Panc1 (cell line): Measurements from ENCODE around the gene MDGA2. TPM values are rescaled to one million over a fixed set of nuclear protein-coding genes. Genes with fewer than 3 reads are reported as not detected.

Source experiments
- ATAC-seq: fragments of 200-7000 bp; cut with Tn5 transposase; 2 replicates; pipeline ENCODE4 v1.9.1; 2020; ENCODE audit warnings: mild to moderate bottlenecking, moderate library complexity
- BruUV-seq: library from RNA; stranded (reverse); fragments of 400-500 nt; replicated peaks from 2 replicates; lab custom pipeline; 2021; lab: Mats Ljungman, UMichigan
- CTCF ChIA-PET: fragments of 300-600 bp; sonication (Branson Sonifier 250); formaldehyde crosslinking; loops from one replicate; lab custom pipeline; 2022; ENCODE audit warnings: antibody characterized with exemption; lab: Charles Lee
- POLR2A ChIA-PET: fragments of 300-600 bp; sonication (Branson Sonifier 250); formaldehyde crosslinking; loops from one replicate; lab custom pipeline; 2022; ENCODE audit warnings: antibody characterized with exemption; lab: Charles Lee
- DNase-seq: peaks from one replicate; pipeline ENCODE4 v3.0.0-alpha.2; 2010; ENCODE audit warnings: low read depth, low spot score
- H3K27ac ChIP-seq: 2 replicates; pipeline ENCODE4 v1.5.1; 2011; ENCODE audit warnings: mild to moderate bottlenecking, low read length, inconsistent platforms
- H3K27me3 ChIP-seq: fragments of 200-500 bp; sonication (Bioruptor generic); 2 replicates; pipeline ENCODE4 v1.6.0; 2014; ENCODE audit warnings: low read length, inconsistent platforms; ENCODE audit not compliant: control insufficient read depth, insufficient read depth
- H3K36me3 ChIP-seq: fragments of 200-500 bp; sonication (Bioruptor generic); 2 replicates; pipeline ENCODE4 v1.5.1; 2014; ENCODE audit warnings: inconsistent platforms, mild to moderate bottlenecking, low read length, moderate library complexity; ENCODE audit not compliant: control insufficient read depth, insufficient read depth
- H3K4me1 ChIP-seq: 2 replicates; pipeline ENCODE4 v1.5.1; 2011; ENCODE audit warnings: inconsistent platforms, mild to moderate bottlenecking, low read length, moderate library complexity; ENCODE audit not compliant: control insufficient read depth, insufficient read depth
- H3K4me3 ChIP-seq, 2 experiments: 2 replicates each; pipeline ENCODE4 v1.5.1; 2011 to 2012; ENCODE audit warnings: low read depth in 2 of 2, low read length in 2 of 2, mild to moderate bottlenecking in 2 of 2, inconsistent platforms in 1 of 2, moderate library complexity in 1 of 2
- H3K9me3 ChIP-seq: fragments of 200-500 bp; sonication (Bioruptor generic); 2 replicates; pipeline ENCODE4 v1.5.1; 2014; ENCODE audit warnings: low read depth, mild to moderate bottlenecking, inconsistent platforms, low read length, moderate library complexity; ENCODE audit not compliant: control insufficient read depth, insufficient read depth
- POLR2AphosphoS5 ChIP-seq: IDR thresholded peaks from 2 replicates; pipeline ENCODE4 v1.6.1; 2012; ENCODE audit warnings: mild to moderate bottlenecking, low read depth, low read length, moderate library complexity
- SIN3A ChIP-seq: IDR thresholded peaks from 2 replicates; pipeline ENCODE4 v1.6.1; 2012; ENCODE audit warnings: low read depth, mild to moderate bottlenecking, low read length, moderate library complexity, borderline replicate concordance; ENCODE audit not compliant: insufficient read depth
- TCF7L2 ChIP-seq: IDR thresholded peaks from 2 replicates; pipeline ENCODE4 v1.6.1; 2011; ENCODE audit warnings: mild to moderate bottlenecking, low read depth, low read length, inconsistent platforms
- in situ Hi-C: cut with HindIII; loops from 2 replicates; pipeline ENCODE4 v1.10.0; 2016; ENCODE audit warnings: low sequenced_read_pairs, low pct_unique_long_range_greater_than_20kb
- intact Hi-C: fragments of 100-400 bp; cut with micrococcal nuclease; formaldehyde crosslinking; loops from one replicate; pipeline ENCODE4 v1.10.0; 2022; ENCODE audit not compliant: unreplicated experiment
- total RNA-seq: library from RNA; stranded (reverse); gene quantifications from one replicate; pipeline ENCODE4 v1.2.1, GENCODE V29; 2021; ENCODE audit not compliant: unreplicated experiment
- TF ChIP-seq, protein P1 (sequence below): fragments of 450-650 bp; IDR thresholded peaks from 2 replicates; pipeline ENCODE4 v1.5.1; 2017; ENCODE audit warnings: mild to moderate bottlenecking
- TF ChIP-seq, protein P2 (sequence below), 2 experiments: IDR thresholded peaks; 2 replicates each; pipeline ENCODE4 v1.6.1; 2011 to 2012; ENCODE audit warnings: low read depth in 2 of 2, control low read depth in 1 of 2, low read length in 1 of 2, mild to moderate bottlenecking in 1 of 2, moderate library complexity in 1 of 2; ENCODE audit not compliant: insufficient read depth in 1 of 2

MDGA2 gene
- total RNA-seq, 1 experiment from 2014 or later, result not detected

DNA sequence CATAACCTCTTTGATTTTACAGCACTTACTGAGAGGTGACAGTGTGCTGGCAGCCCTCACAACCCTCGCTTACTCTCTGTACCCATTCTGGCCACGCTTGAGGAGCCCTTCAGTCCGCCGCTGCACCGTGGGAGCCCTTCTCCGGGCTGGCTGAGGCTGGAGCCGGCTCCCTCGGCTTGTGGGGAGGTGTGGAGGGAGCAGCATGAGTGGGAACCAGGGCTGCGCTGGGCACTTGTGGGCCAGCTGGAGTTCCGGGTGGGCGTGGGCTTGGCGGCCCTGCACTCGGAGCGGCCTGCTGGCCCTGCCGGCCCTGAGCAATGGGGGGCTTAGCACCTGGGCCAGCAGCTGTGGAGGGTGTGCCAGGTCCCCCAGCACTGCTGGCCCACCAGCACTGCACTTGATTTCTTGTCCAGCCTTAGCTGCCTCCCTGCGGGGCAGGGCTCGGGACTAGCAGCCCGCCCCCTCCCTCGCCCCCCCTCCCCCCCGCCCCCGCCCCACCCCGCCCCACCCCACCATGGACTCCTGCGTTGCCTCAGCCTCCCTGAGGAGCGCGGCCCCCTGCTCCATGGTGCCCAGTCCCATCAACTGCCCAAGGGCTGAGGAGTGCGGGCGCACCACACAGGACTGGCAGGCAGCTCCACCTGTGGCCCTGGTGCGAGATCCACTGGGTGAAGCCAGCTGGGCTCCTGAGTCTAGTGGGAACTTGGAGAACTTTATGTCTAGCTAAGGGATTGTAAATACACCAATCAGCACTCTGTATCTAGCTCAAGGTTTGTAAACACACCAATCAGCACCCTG is 9.9 kb downstream of the MDGA2 start:
- no peaks in the 10 kb centered on the region for H3K36me3 ChIP-seq

DNA sequence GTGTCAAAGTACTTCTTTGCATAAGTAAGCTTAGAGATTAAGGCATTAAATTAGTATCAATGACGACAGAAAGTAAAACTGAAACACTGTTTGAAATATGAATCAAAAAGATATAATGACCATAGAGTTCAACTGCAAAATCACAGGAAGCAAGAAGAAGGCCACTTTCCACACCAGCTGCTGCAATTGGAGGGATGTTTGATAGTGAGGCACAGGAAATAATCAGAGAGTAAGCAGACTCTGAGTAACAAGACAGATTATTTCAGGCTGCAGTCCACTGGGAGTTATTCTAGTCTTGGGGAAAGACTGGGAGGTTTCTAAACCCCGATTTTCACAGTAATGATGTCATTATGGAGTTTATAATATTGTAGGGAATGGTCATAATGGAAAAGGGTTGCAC is 12.9 kb downstream of the MDGA2 start:
- DNase-seq (no peak), ATAC-seq (no peak)
- intact Hi-C loops, result no loop called here
- TF ChIP-seq POLR2AphosphoS5 (no peak), TCF7L2 (no peak), SIN3A (no peak)
- TF ChIP-seq, protein P1, sequence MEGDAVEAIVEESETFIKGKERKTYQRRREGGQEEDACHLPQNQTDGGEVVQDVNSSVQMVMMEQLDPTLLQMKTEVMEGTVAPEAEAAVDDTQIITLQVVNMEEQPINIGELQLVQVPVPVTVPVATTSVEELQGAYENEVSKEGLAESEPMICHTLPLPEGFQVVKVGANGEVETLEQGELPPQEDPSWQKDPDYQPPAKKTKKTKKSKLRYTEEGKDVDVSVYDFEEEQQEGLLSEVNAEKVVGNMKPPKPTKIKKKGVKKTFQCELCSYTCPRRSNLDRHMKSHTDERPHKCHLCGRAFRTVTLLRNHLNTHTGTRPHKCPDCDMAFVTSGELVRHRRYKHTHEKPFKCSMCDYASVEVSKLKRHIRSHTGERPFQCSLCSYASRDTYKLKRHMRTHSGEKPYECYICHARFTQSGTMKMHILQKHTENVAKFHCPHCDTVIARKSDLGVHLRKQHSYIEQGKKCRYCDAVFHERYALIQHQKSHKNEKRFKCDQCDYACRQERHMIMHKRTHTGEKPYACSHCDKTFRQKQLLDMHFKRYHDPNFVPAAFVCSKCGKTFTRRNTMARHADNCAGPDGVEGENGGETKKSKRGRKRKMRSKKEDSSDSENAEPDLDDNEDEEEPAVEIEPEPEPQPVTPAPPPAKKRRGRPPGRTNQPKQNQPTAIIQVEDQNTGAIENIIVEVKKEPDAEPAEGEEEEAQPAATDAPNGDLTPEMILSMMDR, result no peak
- TF ChIP-seq, protein P2, sequence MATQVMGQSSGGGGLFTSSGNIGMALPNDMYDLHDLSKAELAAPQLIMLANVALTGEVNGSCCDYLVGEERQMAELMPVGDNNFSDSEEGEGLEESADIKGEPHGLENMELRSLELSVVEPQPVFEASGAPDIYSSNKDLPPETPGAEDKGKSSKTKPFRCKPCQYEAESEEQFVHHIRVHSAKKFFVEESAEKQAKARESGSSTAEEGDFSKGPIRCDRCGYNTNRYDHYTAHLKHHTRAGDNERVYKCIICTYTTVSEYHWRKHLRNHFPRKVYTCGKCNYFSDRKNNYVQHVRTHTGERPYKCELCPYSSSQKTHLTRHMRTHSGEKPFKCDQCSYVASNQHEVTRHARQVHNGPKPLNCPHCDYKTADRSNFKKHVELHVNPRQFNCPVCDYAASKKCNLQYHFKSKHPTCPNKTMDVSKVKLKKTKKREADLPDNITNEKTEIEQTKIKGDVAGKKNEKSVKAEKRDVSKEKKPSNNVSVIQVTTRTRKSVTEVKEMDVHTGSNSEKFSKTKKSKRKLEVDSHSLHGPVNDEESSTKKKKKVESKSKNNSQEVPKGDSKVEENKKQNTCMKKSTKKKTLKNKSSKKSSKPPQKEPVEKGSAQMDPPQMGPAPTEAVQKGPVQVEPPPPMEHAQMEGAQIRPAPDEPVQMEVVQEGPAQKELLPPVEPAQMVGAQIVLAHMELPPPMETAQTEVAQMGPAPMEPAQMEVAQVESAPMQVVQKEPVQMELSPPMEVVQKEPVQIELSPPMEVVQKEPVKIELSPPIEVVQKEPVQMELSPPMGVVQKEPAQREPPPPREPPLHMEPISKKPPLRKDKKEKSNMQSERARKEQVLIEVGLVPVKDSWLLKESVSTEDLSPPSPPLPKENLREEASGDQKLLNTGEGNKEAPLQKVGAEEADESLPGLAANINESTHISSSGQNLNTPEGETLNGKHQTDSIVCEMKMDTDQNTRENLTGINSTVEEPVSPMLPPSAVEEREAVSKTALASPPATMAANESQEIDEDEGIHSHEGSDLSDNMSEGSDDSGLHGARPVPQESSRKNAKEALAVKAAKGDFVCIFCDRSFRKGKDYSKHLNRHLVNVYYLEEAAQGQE (IDR thresholded peaks at IDR 0.05; ENCODE audit: insufficient read depth in 1 of 2, low read depth in 2 of 2, low read length in 1 of 2), result no peak
- no peaks in the 10 kb centered on the region for H3K4me1 ChIP-seq
- no peak overlapping the region for H3K27ac ChIP-seq
- ChIA-PET POLR2A (no interaction called here), CTCF (no interaction called here)
- no TSS peak for BruUV-seq
- in situ Hi-C loops, result no loop called here
- H3K27me3 ChIP-seq, result no peaks in the 10 kb centered on the region
- no peaks in the 10 kb centered on the region for H3K36me3 ChIP-seq
- no peaks in the 10 kb centered on the region for H3K9me3 ChIP-seq
- H3K4me3 ChIP-seq, result no peak overlapping the region

More for the DNA sequence above, 9.9 kb downstream of the MDGA2 start:
- CTCF ChIA-PET, result no interaction called here
- H3K27me3 ChIP-seq, result no peaks in the 10 kb centered on the region
- no peaks in the 10 kb centered on the region for H3K4me1 ChIP-seq
- H3K27ac ChIP-seq, result no peak overlapping the region
- H3K9me3 ChIP-seq, result no peaks in the 10 kb centered on the region
- no peak for DNase-seq
- no peak for TF ChIP-seq TCF7L2
- no peak for TF ChIP-seq SIN3A
- TF ChIP-seq, protein P2 (IDR thresholded peaks at IDR 0.05; ENCODE audit: insufficient read depth in 1 of 2, low read depth in 2 of 2, low read length in 1 of 2), result no peak
- TF ChIP-seq POLR2AphosphoS5, result no peak
- TF ChIP-seq, protein P1, result no peak
- POLR2A ChIA-PET, result no interaction called here
- in situ Hi-C loops (no loop called here), intact Hi-C loops (no loop called here)
- H3K4me3 ChIP-seq, result no peak overlapping the region
- BruUV-seq, result no TSS peak
- no peak for ATAC-seq
